GM12872 (cell line): ENCODE measurements around the gene APCDD1L.

Experiments
- CTCF ChIP-seq: IDR thresholded peaks from 3 replicates; pipeline ENCODE4 v1.5.1; 2011; ENCODE audit warnings: low read depth, mild to moderate bottlenecking, low read length, moderate library complexity; ENCODE audit not compliant: insufficient read depth

Gene APCDD1L

GRCh38 chr20:58464838-58465237, 50.4 kb downstream of the APCDD1L start:
- no peak for TF ChIP-seq CTCF

GRCh38 chr20:58463256-58463655, 51.9 kb downstream of the APCDD1L start:
- TF ChIP-seq CTCF: no peak

- no peak for TF ChIP-seq CTCF
Measured at GRCh38 chr20:58461899-58462298, 53.3 kb downstream of the APCDD1L start.

GRCh38 chr20:58461104-58461503, 54.1 kb downstream of the APCDD1L start:
- no peak for TF ChIP-seq CTCF

- no peak for TF ChIP-seq CTCF
Measured at GRCh38 chr20:58459058-58459750, 56.0 kb downstream of the APCDD1L start.

GRCh38 chr20:58458342-58459057, 56.7 kb downstream of the APCDD1L start:
- TF ChIP-seq CTCF: no peak

GRCh38 chr20:58457083-58457695, 58.0 kb downstream of the APCDD1L start:
- no peak for TF ChIP-seq CTCF
